GM12878 (cell line): ENCODE measurements around the gene AGAP2. TPM values are rescaled to one million over a fixed set of nuclear protein-coding genes. Genes with fewer than 3 reads are reported as not detected.

Source experiments
- BCL11A ChIP-seq: IDR thresholded peaks from 2 replicates; pipeline ENCODE4 v1.6.1; 2011; ENCODE audit warnings: low read depth, low read length
- BHLHE40 ChIP-seq, 2 experiments: fragments of 450-650 bp in 1 of 2; IDR thresholded peaks; 2 replicates each; pipeline ENCODE4 v1.6.1; 2011 to 2017; ENCODE audit warnings: low read depth in 2 of 2, borderline replicate concordance in 1 of 2, improper control_type of control experiment in 1 of 2, low read length in 1 of 2, mild to moderate bottlenecking in 1 of 2
- BMI1 ChIP-seq: fragments of 450-650 bp; IDR thresholded peaks from 2 replicates; pipeline ENCODE4 v1.6.1; 2016; ENCODE audit warnings: mild to moderate bottlenecking, moderate library complexity, borderline replicate concordance
- CREB1 ChIP-seq: IDR thresholded peaks from 2 replicates; pipeline ENCODE4 v1.6.1; 2012; ENCODE audit warnings: low read depth, mild to moderate bottlenecking, inconsistent platforms
- CREM ChIP-seq: IDR thresholded peaks from 2 replicates; pipeline ENCODE4 v1.6.1; 2014; ENCODE audit warnings: antibody characterized with exemption, low read depth
- EGR1 ChIP-seq, 2 experiments: IDR thresholded peaks; 1 replicate in 1 of 2; 2 replicates in 1 of 2; pipeline ENCODE4 v1.6.1; 2011 to 2012; ENCODE audit warnings: low read depth in 2 of 2, low read length in 2 of 2, borderline replicate concordance in 1 of 2, mild to moderate bottlenecking in 1 of 2, moderate library complexity in 1 of 2
- HSF1 ChIP-seq: fragments of 150-350 bp; IDR thresholded peaks from 2 replicates; pipeline ENCODE4 v1.6.1; 2014; ENCODE audit warnings: mild to moderate bottlenecking, low read depth, low read length
- IRF4 ChIP-seq: IDR thresholded peaks from 2 replicates; pipeline ENCODE4 v1.6.1; 2011; ENCODE audit warnings: low read depth, low read length
- MYC ChIP-seq: IDR thresholded peaks from 2 replicates; pipeline ENCODE4 v1.6.1; 2011; ENCODE audit warnings: mild to moderate bottlenecking, low read length, moderate library complexity, inconsistent platforms; ENCODE audit not compliant: insufficient read depth, insufficient replicate concordance, insufficient read length, severe bottlenecking
- NBN ChIP-seq: fragments of 450-650 bp; IDR thresholded peaks from 2 replicates; pipeline ENCODE4 v1.6.1; 2016
- NKRF ChIP-seq: fragments of 450-650 bp; conservative IDR thresholded peaks from 2 replicates; pipeline ENCODE4 v1.6.1; 2017; ENCODE audit warnings: mild to moderate bottlenecking, moderate library complexity
- NR2C2 ChIP-seq: IDR thresholded peaks from 2 replicates; pipeline ENCODE4 v1.6.1; 2011; ENCODE audit warnings: borderline replicate concordance, low read depth; ENCODE audit not compliant: control insufficient read depth, insufficient read length
- NR2F1 ChIP-seq: fragments of 450-650 bp; conservative IDR thresholded peaks from 2 replicates; pipeline ENCODE4 v1.6.1; 2017; ENCODE audit warnings: mild to moderate bottlenecking
- PBX3 ChIP-seq: IDR thresholded peaks from 2 replicates; pipeline ENCODE4 v1.6.1; 2011; ENCODE audit warnings: mild to moderate bottlenecking, low read depth, low read length, moderate library complexity; ENCODE audit not compliant: insufficient replicate concordance
- PRDM15 ChIP-seq: fragments of 450-650 bp; formaldehyde crosslinking; IDR thresholded peaks from 2 replicates; pipeline ENCODE4 v1.4.0; 2020; ENCODE audit warnings: mild to moderate bottlenecking, moderate library complexity
- RAD51 ChIP-seq: fragments of 450-650 bp; IDR thresholded peaks from 2 replicates; pipeline ENCODE4 v1.6.1; 2016; ENCODE audit warnings: moderate library complexity, mild to moderate bottlenecking, inconsistent platforms
- RELA ChIP-seq: fragments of 450-650 bp; IDR thresholded peaks from 2 replicates; pipeline ENCODE4 v1.8.0; 2014; ENCODE audit warnings: borderline replicate concordance; ENCODE audit not compliant: partially characterized antibody
- RUNX3 ChIP-seq: IDR thresholded peaks from 2 replicates; pipeline ENCODE4 v1.6.1; 2012; ENCODE audit warnings: low read length, inconsistent platforms
- TBL1XR1 ChIP-seq: IDR thresholded peaks from 2 replicates; pipeline ENCODE4 v1.6.1; 2012; ENCODE audit warnings: low read depth, low read length, improper control_type of control experiment
- ZNF217 ChIP-seq: fragments of 450-650 bp; IDR thresholded peaks from 2 replicates; pipeline ENCODE4 v1.6.1; 2017; ENCODE audit warnings: antibody characterized with exemption, mild to moderate bottlenecking
- ZSCAN29 ChIP-seq: fragments of 450-650 bp; IDR thresholded peaks from 2 replicates; pipeline ENCODE4 v1.6.1; 2017; ENCODE audit warnings: mild to moderate bottlenecking, moderate library complexity
- polyA plus RNA-seq, 11 experiments: library from polyadenylated mRNA; depleted of rRNA in 4 of 11; unstranded in 6 of 11; stranded (reverse) in 5 of 11; fragments of >200 nt; fragmentation: Nextera tagmentation in 4 of 11; fragmentation: Illumina TruSeq in 1 of 11; extraction: Ambion mirVana in 4 of 11; extraction: Trizol in 1 of 11; gene quantifications; 1 replicate in 1 of 11; 2 replicates in 10 of 11; pipeline versions ENCODE4 v1.2.1 to v1.2.3, GENCODE V29; 2011 to 2016; ENCODE audit warnings: inconsistent platforms in 2 of 11, missing spikeins in 2 of 11, low read depth in 1 of 11
- total RNA-seq, 4 experiments: library from RNA; depleted of rRNA in 3 of 4; stranded (reverse); fragments of >200 nt in 3 of 4; fragmentation: Illumina TruSeq in 1 of 4; extraction: Trizol in 1 of 4; gene quantifications; 2 replicates each; pipeline versions ENCODE4 v1.2.1 to v1.2.3, GENCODE V29; 2013 to 2021

Gene AGAP2
- total and polyA plus RNA-seq, 10 of the 15 experiments (the other 5 are each of a cell fraction or from before 2014, with no cell fraction given), result 0.29 to 19.8 (median 11.0) TPM

GRCh38 chr12:57740656-57741412, 2.3 kb upstream of the AGAP2 start (continued):
- TF ChIP-seq NR2C2 (no peak), BMI1 (peak; percentile 86), CREM (peak; percentile 46; the same call in 1 of the 2 replicates), RELA (no peak), HSF1 (no peak), ZSCAN29 (no peak), PRDM15 (no peak), RAD51 (no peak), CREB1 (no peak), RUNX3 (peak; percentile 28; the same call in 1 of the 2 replicates), PBX3 (no peak), NR2F1 (no peak), ZNF217 (no peak), NBN (peak; percentile 28; the same call in 1 of the 2 replicates), TBL1XR1 (no peak), IRF4 (no peak), BHLHE40 (IDR thresholded peaks at IDR 0.05; ENCODE audit: borderline replicate concordance in 1 of 2, low read depth in 2 of 2, low read length in 1 of 2) (no peak), EGR1 (IDR thresholded peaks at IDR 0.05; ENCODE audit: borderline replicate concordance in 1 of 2, low read depth in 2 of 2, low read length in 2 of 2) (no peak), BCL11A (no peak), NKRF (no peak), MYC (no peak)
